Hepatocyte (in vitro differentiated cells): Measurements from ENCODE around the gene WASL. TPM values are rescaled to one million over a fixed set of nuclear protein-coding genes. Genes with fewer than 3 reads are reported as not detected.

ENCODE experiments used
- DNase-seq: peaks from one replicate; pipeline ENCODE4 v3.0.0-alpha.2; 2016; ENCODE audit warnings: low spot score
- H2AFZ ChIP-seq: fragments of 200-600 bp; sonication (generic); 2 replicates; pipeline ENCODE4 v1.6.0; 2016; ENCODE audit warnings: antibody characterized with exemption, mild to moderate bottlenecking
- H3K27ac ChIP-seq: fragments of 200-600 bp; sonication (generic); 2 replicates; pipeline ENCODE4 v1.5.1; 2016; ENCODE audit warnings: mild to moderate bottlenecking
- H3K27me3 ChIP-seq: fragments of 200-600 bp; sonication (generic); 2 replicates; pipeline ENCODE4 v1.6.1; 2016
- H3K36me3 ChIP-seq: fragments of 200-600 bp; sonication (generic); replicated peaks from 2 replicates; pipeline ENCODE4 v1.5.1; 2016; ENCODE audit warnings: low read depth; ENCODE audit not compliant: insufficient read depth
- H3K4me1 ChIP-seq: fragments of 200-600 bp; sonication (generic); 2 replicates; pipeline ENCODE4 v1.5.1; 2016; ENCODE audit warnings: mild to moderate bottlenecking, moderate library complexity; ENCODE audit not compliant: insufficient read depth
- H3K4me2 ChIP-seq: fragments of 200-600 bp; sonication (generic); 2 replicates; pipeline ENCODE4 v1.6.0; 2016
- H3K4me3 ChIP-seq: fragments of 200-600 bp; sonication (generic); 2 replicates; pipeline ENCODE4 v1.5.1; 2016; ENCODE audit warnings: mild to moderate bottlenecking
- H3K79me2 ChIP-seq: fragments of 200-600 bp; sonication (generic); 2 replicates; pipeline ENCODE4 v1.6.0; 2017; ENCODE audit warnings: mild to moderate bottlenecking
- H3K9me2 ChIP-seq: fragments of 200-600 bp; sonication (generic); replicated peaks from 2 replicates; pipeline ENCODE4 v1.6.0; 2017; ENCODE audit warnings: mild to moderate bottlenecking; ENCODE audit not compliant: insufficient read depth
- H3K9me3 ChIP-seq: fragments of 200-600 bp; sonication (generic); 2 replicates; pipeline ENCODE4 v1.5.1; 2016; ENCODE audit warnings: low read depth, mild to moderate bottlenecking
- H4K20me1 ChIP-seq: fragments of 200-600 bp; sonication (generic); 2 replicates; pipeline ENCODE4 v1.6.0; 2016; ENCODE audit warnings: mild to moderate bottlenecking; ENCODE audit not compliant: insufficient read depth, poor library complexity, severe bottlenecking
- EZH2 ChIP-seq: fragments of 200-600 bp; sonication (generic); IDR thresholded peaks from 2 replicates; pipeline ENCODE4 v1.6.1; 2016; ENCODE audit warnings: antibody characterized with exemption, mild to moderate bottlenecking, borderline replicate concordance
- EZH2phosphoT487 ChIP-seq: fragments of 200-600 bp; sonication (generic); IDR thresholded peaks from one replicate; pipeline ENCODE4 v1.6.1; 2018; ENCODE audit warnings: antibody characterized with exemption, mild to moderate bottlenecking, low read depth, moderate library complexity; ENCODE audit not compliant: unreplicated experiment, severe bottlenecking
- WGBS: methylation state at CpG from one replicate; pipeline ENCODE4 v1.1.6; 2016; ENCODE audit warnings: low lambda C conversion rate; ENCODE audit errors: missing lambda C conversion rate; 5-methylcytosine and 5-hydroxymethylcytosine counted together
- polyA plus RNA-seq: library from polyadenylated mRNA; unstranded; fragments of >200 nt; fragmentation: Nextera tagmentation; extraction: Ambion mirVana; gene quantifications from 2 replicates; pipeline ENCODE4 v1.2.1, GENCODE V29; 2016
- total RNA-seq: library from RNA; depleted of rRNA; stranded (reverse); fragments of >200 nt; gene quantifications from 2 replicates; pipeline ENCODE4 v1.2.3, GENCODE V29; 2014
- TF ChIP-seq, protein P1 (sequence below): fragments of 200-600 bp; sonication (generic); IDR thresholded peaks from 2 replicates; pipeline ENCODE4 v1.5.1; 2016; ENCODE audit warnings: antibody characterized with exemption, mild to moderate bottlenecking; ENCODE audit not compliant: poor library complexity

The WASL gene
- total and polyA plus RNA-seq, 2 experiments from 2014 or later, result 36.8 to 48.9 TPM

DNA sequence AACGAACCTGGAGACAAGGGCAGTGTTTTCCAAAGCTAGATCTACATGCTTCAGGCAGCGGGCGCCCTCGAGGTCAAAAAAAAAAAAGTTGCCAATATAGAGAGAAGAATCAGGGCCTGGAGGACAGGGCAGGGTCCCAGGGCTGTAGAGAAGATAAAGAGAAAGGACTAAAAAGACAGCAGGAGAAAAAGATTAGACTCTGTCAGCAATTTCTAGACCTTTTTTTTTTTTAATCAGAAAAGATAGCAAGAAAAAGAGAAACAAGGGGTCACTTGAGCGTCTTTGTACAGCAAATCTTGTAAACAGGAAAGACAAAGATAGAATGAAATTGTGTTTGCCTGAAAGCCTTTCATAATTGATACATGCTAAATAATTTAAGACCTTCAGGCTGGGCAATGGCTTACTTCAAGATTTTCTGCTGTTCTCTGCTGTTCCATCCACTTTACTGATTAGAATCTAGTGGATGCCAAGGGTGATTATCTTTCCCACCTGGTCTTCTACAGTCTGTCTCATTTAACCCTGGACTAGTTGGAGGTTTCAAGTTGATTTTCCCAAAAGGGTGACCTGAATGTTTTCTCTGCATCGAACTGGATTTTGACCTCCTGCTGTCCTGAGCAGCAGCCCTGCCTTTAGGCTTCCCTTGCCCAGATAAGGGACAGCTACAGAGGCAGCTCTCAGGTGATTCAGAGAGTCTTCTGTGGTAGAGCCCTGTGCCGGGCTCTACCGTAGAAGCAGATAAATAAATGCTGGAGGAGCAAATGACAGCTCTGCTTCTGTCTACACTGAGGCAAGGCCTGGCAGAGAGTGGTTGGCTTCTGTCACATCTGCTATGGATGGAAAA is 88.1 kb downstream of the WASL start:
- peaks cover 4% of the 10 kb centered on the region for H3K9me2 ChIP-seq
- H3K27ac ChIP-seq, result no peak overlapping the region
- no peak overlapping the region for H2AFZ ChIP-seq
- H4K20me1 ChIP-seq, result no peaks in the 10 kb centered on the region
- peaks cover 4% of the 10 kb centered on the region for H3K4me1 ChIP-seq
- WGBS, result 47% methylated on average over 8 of the region's 8 CpGs
- H3K79me2 ChIP-seq, result no peaks in the 10 kb centered on the region
- no peak overlapping the region for H3K4me3 ChIP-seq
- TF ChIP-seq, protein P1, sequence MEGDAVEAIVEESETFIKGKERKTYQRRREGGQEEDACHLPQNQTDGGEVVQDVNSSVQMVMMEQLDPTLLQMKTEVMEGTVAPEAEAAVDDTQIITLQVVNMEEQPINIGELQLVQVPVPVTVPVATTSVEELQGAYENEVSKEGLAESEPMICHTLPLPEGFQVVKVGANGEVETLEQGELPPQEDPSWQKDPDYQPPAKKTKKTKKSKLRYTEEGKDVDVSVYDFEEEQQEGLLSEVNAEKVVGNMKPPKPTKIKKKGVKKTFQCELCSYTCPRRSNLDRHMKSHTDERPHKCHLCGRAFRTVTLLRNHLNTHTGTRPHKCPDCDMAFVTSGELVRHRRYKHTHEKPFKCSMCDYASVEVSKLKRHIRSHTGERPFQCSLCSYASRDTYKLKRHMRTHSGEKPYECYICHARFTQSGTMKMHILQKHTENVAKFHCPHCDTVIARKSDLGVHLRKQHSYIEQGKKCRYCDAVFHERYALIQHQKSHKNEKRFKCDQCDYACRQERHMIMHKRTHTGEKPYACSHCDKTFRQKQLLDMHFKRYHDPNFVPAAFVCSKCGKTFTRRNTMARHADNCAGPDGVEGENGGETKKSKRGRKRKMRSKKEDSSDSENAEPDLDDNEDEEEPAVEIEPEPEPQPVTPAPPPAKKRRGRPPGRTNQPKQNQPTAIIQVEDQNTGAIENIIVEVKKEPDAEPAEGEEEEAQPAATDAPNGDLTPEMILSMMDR, result no peak
- no peak for TF ChIP-seq EZH2
- TF ChIP-seq EZH2phosphoT487, result no peak
- no peaks in the 10 kb centered on the region for H3K36me3 ChIP-seq
- no peaks in the 10 kb centered on the region for H3K27me3 ChIP-seq
- H3K4me2 ChIP-seq, result no peak overlapping the region
- DNase-seq, result no peak
- no peaks in the 10 kb centered on the region for H3K9me3 ChIP-seq

DNA sequence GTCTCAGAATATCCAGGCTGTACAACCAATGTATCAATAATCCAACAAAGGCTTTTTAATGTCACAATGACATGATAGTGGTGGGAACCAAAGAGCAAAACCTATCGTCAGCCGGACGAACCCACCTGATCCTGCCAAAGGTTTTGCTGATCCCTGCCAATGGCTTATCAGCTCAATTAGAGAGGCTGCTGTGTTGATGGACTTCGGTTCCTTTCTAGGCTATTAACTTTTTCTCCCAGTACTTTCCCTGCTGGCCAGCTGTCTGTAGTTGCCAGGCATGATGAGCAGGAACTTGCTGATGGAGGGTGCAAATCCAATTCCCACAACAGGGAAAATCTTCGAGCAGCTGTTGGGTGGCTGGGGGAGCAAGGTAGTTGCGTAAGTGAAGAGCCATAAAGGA is 90.8 kb downstream of the WASL start:
- Histone ChIP-seq H3K27ac (no peak overlapping the region), H2AFZ (no peak overlapping the region), H3K9me2 (no peaks in the 10 kb centered on the region), H3K4me2 (no peak overlapping the region), H3K36me3 (no peaks in the 10 kb centered on the region), H3K79me2 (no peaks in the 10 kb centered on the region), H3K4me3 (no peak overlapping the region), H4K20me1 (no peaks in the 10 kb centered on the region), H3K9me3 (no peaks in the 10 kb centered on the region), H3K4me1 (no peaks in the 10 kb centered on the region), H3K27me3 (no peaks in the 10 kb centered on the region)
- 65% methylated on average over 6 of the region's 6 CpGs for WGBS
- DNase-seq, result no peak
- TF ChIP-seq EZH2 (no peak), EZH2phosphoT487 (no peak)
- TF ChIP-seq, protein P1, result no peak

DNA sequence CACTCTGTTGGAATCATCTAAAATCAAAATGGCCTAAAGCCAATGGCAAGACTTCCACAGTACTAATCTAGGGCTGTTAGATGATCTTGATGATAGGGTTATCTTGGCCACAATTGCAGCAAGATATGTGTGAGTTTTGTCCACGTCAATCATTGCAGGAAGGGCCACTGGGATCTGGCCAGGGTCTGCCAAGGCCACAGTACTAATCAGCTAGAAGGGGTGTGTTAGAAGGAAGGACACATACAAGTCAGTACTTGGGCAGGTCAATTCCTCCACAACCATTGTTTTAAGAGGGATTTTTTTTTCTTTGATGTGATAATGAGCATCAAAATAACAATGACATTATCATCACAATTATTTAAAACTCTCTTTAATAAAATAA is 91.5 kb downstream of the WASL start:
- H3K4me2 ChIP-seq, result no peak overlapping the region
- H3K9me3 ChIP-seq, result no peaks in the 10 kb centered on the region
- WGBS, result 85% methylated on average over 1 of the region's 1 CpG
- H3K9me2 ChIP-seq, result no peaks in the 10 kb centered on the region
- no peaks in the 10 kb centered on the region for H3K79me2 ChIP-seq
- no peak overlapping the region for H2AFZ ChIP-seq
- TF ChIP-seq, protein P1, result no peak
- TF ChIP-seq EZH2 (no peak), EZH2phosphoT487 (no peak)
- no peaks in the 10 kb centered on the region for H3K36me3 ChIP-seq
- H3K4me1 ChIP-seq, result no peaks in the 10 kb centered on the region
- H3K27ac ChIP-seq, result no peak overlapping the region
- DNase-seq, result no peak
- H3K27me3 ChIP-seq, result no peaks in the 10 kb centered on the region
- no peaks in the 10 kb centered on the region for H4K20me1 ChIP-seq
- H3K4me3 ChIP-seq, result no peak overlapping the region
